DMS114 treated with DMSO at 0.1 percent for 48 hours (cell line): ENCODE data around the gene SPINK9.

Experiments used
- DNase-seq: peaks from one replicate; lab custom pipeline; 2025; ENCODE audit not compliant: unreplicated experiment; lab: John Stamatoyannopoulos, UW

SPINK9 gene

GRCh38 chr5:148364343-148364742, 29.0 kb downstream of the SPINK9 start:
- no peak for DNase-seq

GRCh38 chr5:148368299-148368698, 32.9 kb downstream of the SPINK9 start:
- DNase-seq: no peak

GRCh38 chr5:148372166-148372725, 36.9 kb downstream of the SPINK9 start:
- DNase-seq: no peak

GRCh38 chr5:148372893-148373292, 37.5 kb downstream of the SPINK9 start:
- no peak for DNase-seq

- peak; percentile 24 for DNase-seq
Observed at GRCh38 chr5:148374690-148375360, 39.5 kb downstream of the SPINK9 start.

- DNase-seq: no peak
Observed at GRCh38 chr5:148376198-148376597, 40.8 kb downstream of the SPINK9 start.

- DNase-seq: no peak
Observed at GRCh38 chr5:148378670-148379069, 43.3 kb downstream of the SPINK9 start.

GRCh38 chr5:148379340-148379739, 44.0 kb downstream of the SPINK9 start:
- DNase-seq: no peak

- no peak for DNase-seq
Observed at GRCh38 chr5:148381906-148382305, 46.5 kb downstream of the SPINK9 start.

- no peak for DNase-seq
Observed at GRCh38 chr5:148382961-148383360, 47.6 kb downstream of the SPINK9 start.

GRCh38 chr5:148383564-148384379, 48.4 kb downstream of the SPINK9 start, which contains the start of gene FBXO38:
Gene FBXO38 (plus strand): TSS chr5:148383958. CDS start chr5:148394777, 10,819 bp downstream.
- DNase-seq: peak; percentile 94

GRCh38 chr5:148384380-148384737, 49.0 kb downstream of the SPINK9 start:
- no peak for DNase-seq

- no peak for DNase-seq
Observed at GRCh38 chr5:148385094-148385493, 49.7 kb downstream of the SPINK9 start.

- no peak for DNase-seq
Observed at GRCh38 chr5:148386041-148386440, 50.7 kb downstream of the SPINK9 start.

- no peak for DNase-seq
Observed at GRCh38 chr5:148387325-148387724, 52.0 kb downstream of the SPINK9 start.

- DNase-seq: no peak
Observed at GRCh38 chr5:148388696-148389095, 53.3 kb downstream of the SPINK9 start.
